GM12892 (cell line): Measurements from ENCODE around the gene LRRFIP1.
A peak's percentile ranks its signal among the peaks of the same experiment; 100 is the strongest.
"Not testable (repeated sequence)": the region's sequence is repeated elsewhere in the genome, so short reads cannot be mapped to it uniquely, and the experiment has no call there.

Source experiments
- DNase-seq: peaks from one replicate; pipeline ENCODE4 v3.0.0; 2011; ENCODE audit not compliant: insufficient read length
- FAIRE-seq: peaks from 2 replicates; lab custom pipeline; 2011; peaks lifted over from hg19 to GRCh38; lab: Jason Lieb, UNC
- POLR2A ChIP-seq: IDR thresholded peaks from 2 replicates; pipeline ENCODE4 v1.6.1; 2011; ENCODE audit warnings: low read depth, low read length, control low read depth
- POLR2AphosphoS5 ChIP-seq: IDR thresholded peaks from 2 replicates; pipeline ENCODE4 v1.6.1; 2011; ENCODE audit warnings: low read depth, low read length, control low read depth
- TAF1 ChIP-seq: IDR thresholded peaks from 2 replicates; pipeline ENCODE4 v1.6.1; 2011; ENCODE audit warnings: low read depth, mild to moderate bottlenecking, control low read depth, low read length, borderline replicate concordance

LRRFIP1 gene

GRCh38 chr2:237590272-237591140 lies 36.9 kb upstream of the LRRFIP1 start, which contains the start of gene RAB17:
RAB17 (minus strand) TSS chr2:237590734; CDS start chr2:237586154, 4,580 bp downstream.
- no peak for FAIRE-seq
- TF ChIP-seq TAF1 (no peak), POLR2AphosphoS5 (no peak), POLR2A (no peak)
- DNase-seq = no peak

DNA sequence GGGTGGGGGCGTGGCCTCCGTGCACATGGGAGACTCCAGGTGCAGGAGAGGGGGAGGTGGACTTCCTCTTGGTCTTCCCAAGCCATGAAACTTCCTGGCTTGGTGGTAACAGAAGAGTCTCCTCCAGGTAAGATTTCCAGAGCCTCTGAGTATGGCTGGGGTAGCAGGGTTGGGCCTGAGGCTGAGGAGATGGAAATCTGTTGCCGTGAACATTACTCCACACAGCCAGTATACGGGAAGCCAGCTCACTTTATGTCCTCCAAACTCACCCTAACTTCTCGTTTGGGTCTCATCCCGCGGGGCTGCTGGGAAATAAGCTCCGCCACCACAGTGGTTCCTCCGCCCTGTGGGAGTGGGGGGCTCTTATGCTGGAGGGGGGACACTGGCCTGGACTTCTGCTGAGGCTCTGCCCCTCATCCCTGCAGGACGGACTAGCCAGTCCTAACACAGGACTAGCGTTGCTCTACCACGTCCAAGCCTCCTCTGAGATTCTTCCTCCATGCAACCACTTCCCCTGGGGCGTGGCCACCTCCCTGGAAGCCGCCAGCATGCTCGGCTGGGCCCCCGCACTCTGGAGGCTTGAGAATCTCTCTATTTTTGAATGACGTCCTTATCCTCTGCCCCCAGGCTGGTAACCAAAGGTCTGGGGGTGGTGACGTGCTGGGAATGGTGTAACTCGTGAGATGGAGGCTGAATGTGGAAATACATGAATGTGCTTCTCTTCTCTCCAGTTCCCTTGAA lies 36.1 kb upstream of the LRRFIP1 start:
- FAIRE-seq (peak; percentile 65), DNase-seq (no peak)
- no peak for TF ChIP-seq POLR2AphosphoS5
- no peak for TF ChIP-seq TAF1
- no peak for TF ChIP-seq POLR2A

DNA sequence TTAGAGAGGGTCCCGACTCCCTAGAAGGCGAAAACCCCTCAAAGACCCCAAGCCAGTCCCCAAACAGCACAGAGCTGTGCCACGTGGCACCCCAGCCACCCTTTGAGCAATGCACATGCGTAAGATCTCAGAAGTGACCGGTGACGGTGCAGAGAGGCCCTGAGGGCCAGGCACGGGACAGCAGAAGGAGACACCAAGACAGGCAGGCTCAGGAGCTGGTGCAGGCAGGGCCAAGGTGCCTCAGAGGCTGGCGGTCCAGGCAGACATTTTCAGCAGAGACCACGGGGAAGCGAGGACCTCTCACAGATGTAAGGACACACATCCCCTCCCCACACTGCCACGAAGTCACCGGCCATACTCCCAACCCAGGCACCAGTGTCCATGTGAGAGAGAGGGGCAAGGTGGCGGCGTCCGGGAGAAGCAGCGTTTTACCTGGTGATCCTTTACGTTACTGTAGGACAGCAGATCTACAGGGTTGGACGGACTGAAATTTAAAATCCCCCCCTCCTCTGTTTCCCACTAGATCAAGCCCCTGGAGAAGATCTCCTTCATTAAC lies 34.9 kb upstream of the LRRFIP1 start:
- TF ChIP-seq TAF1 (no peak), POLR2AphosphoS5 (no peak), POLR2A (no peak)
- FAIRE-seq (no peak), DNase-seq (no peak)

DNA sequence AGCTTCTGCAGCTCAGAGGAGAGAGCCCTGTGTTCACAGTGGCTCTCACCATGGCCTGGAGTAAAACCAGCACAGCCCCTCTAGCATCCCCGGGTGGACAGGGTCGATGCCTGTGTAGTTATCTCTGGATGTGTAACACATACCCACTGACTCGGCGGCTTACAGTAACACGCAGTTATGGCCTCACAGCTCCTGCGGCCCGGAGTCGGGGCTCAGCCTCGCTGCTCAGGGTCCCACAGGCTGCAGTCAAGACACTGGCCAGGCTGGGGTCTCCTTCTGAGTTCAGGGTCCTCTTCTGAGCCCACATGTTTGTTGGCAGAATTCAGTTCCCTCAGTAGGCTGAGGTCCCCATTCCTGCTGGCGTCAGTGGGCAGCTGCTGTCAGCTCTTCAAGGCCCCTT lies 34.4 kb upstream of the LRRFIP1 start:
- FAIRE-seq = no peak
- no peak for DNase-seq
- TF ChIP-seq POLR2AphosphoS5 (no peak), TAF1 (no peak), POLR2A (no peak)

DNA sequence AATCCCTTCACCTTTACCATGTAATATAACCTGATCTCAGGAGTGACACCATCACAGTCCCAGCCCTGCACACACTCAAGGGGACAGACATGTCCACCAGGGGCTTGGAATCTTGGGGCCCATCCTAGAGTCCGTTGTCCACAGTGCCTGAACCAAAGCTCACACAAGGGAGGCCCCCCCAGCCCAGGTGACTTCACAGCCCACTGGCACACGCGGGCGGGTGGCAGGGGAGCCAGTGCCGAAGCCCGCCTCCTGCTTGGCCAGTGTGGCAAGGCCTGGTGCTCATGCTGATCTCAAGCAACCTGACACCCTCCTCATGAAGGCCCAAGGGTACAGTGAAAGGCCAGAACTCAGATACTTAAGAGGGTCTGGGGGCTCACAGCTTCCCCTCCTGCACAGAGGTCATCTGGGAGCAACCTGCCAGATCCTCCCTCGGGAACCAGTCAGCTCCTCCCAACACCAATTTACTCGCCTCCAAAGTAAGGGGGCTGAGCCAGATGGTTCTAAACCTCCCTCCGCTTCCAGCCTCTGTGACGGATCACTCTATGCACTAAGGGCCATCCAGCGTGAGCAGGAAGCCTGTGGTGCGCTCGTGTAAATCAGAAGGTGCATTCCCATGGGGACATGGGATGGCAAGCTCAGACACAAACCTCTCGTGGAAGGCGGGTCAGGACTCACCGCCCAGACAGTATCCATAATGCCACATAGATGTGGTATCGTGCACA lies 33.6 kb upstream of the LRRFIP1 start:
- no peak for FAIRE-seq
- TF ChIP-seq POLR2AphosphoS5 = no peak
- no peak for TF ChIP-seq TAF1
- no peak for TF ChIP-seq POLR2A
- DNase-seq = no peak

DNA sequence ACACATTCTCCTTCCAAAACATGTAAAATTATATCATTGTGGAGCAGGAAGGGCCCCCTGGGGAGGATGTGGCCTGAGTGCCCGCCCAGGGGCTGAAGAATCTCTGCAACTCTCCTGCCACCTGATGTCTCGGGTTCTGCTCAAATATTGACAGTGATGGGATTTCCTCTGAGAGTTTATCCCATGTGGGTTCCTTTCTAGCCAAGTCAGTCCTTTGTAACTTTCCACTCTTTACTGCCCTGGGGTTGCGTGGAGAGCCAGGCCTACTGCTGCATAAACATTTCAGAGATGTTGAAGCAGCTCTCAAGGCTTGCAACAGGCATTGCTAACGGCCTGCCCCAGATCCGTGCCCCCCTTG lies 32.9 kb upstream of the LRRFIP1 start:
- FAIRE-seq (no peak), DNase-seq (no peak)
- TF ChIP-seq POLR2AphosphoS5 = no peak
- TF ChIP-seq POLR2A = no peak
- TF ChIP-seq TAF1 = no peak

- FAIRE-seq, DNase-seq: not testable (repeated sequence)
Observed at GRCh38 chr2:237595829-237596519, 31.4 kb upstream of the LRRFIP1 start.

DNA sequence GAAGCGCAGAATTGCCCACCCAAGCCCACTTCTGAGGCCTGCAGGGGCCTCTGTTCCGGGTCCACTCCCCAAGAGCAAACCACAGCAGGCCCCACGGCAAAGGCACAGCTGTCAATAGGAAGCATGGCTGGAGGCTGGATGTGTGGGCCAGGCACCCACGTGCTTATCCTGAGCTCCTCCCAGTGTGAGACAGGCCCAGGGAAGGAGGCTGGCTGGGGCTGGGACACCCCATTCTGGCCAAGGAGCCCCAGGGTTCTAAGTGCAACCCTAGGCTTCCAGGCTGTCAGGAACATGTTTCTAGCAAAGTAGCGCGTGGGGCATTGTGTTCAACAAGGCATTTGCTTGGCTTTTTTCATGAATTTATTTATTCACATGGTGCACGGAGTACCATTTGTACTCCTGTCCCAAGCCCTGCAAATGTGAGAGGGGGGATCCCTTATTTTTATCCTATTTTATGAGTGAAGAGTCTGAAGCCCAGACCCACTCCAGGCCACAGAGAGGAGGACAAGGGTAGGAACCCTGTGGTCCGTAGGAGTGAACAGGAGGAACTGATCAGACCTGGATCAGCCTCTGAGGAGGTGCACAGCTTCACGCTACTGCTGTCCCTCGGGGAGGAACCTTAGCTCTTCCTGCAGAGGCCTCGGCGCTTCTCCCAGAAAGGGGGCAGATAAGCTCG lies 30.7 kb upstream of the LRRFIP1 start:
- FAIRE-seq (no peak), DNase-seq (no peak)
- TF ChIP-seq POLR2A (no peak), POLR2AphosphoS5 (no peak), TAF1 (no peak)

- TF ChIP-seq POLR2A (no peak), TAF1 (no peak), POLR2AphosphoS5 (no peak)
- no peak for FAIRE-seq
- DNase-seq = no peak
Observed at GRCh38 chr2:237597196-237598145, 29.9 kb upstream of the LRRFIP1 start.
